GM18873 (cell line): ENCODE results near the gene SULF2.
"Not testable (repeated sequence)": the region's sequence is repeated elsewhere in the genome, so short reads cannot be mapped to it uniquely, and the experiment has no call there.

Source experiments
- ATAC-seq: cut with Tn5 transposase; IDR thresholded peaks from one replicate; pipeline ENCODE4 v1.9.1; 2021; ENCODE audit warnings: mild to moderate bottlenecking, moderate library complexity, moderate number of reproducible peaks; ENCODE audit not compliant: unreplicated experiment, low FRiP score

SULF2 gene

GRCh38 chr20:47785311-47785853, at the start of gene SULF2:
TSS of gene SULF2 (minus strand) at chr20:47785481. CDS start at chr20:47757363, 28,118 bp downstream.
- no peak for ATAC-seq

- ATAC-seq = not testable (repeated sequence)
Observed at GRCh38 chr20:47831675-47832074, 46.4 kb upstream of the SULF2 start.

GRCh38 chr20:47826716-47827115, 41.4 kb upstream of the SULF2 start:
- not testable (repeated sequence) for ATAC-seq

GRCh38 chr20:47826006-47826405, 40.7 kb upstream of the SULF2 start:
- not testable (repeated sequence) for ATAC-seq

GRCh38 chr20:47825011-47825762, 39.9 kb upstream of the SULF2 start:
- no peak for ATAC-seq

GRCh38 chr20:47823941-47824340, 38.7 kb upstream of the SULF2 start:
- not testable (repeated sequence) for ATAC-seq

GRCh38 chr20:47821481-47822100, 36.3 kb upstream of the SULF2 start:
- ATAC-seq = no peak

- ATAC-seq = no peak
Observed at GRCh38 chr20:47818996-47819609, 33.8 kb upstream of the SULF2 start.

GRCh38 chr20:47818466-47818865, 33.2 kb upstream of the SULF2 start:
- no peak for ATAC-seq

- no peak for ATAC-seq
Observed at GRCh38 chr20:47818016-47818415, 32.7 kb upstream of the SULF2 start.

GRCh38 chr20:47817573-47817972, 32.3 kb upstream of the SULF2 start:
- no peak for ATAC-seq

GRCh38 chr20:47816487-47817451, 31.5 kb upstream of the SULF2 start:
- no peak for ATAC-seq

- ATAC-seq = no peak
Observed at GRCh38 chr20:47815866-47816265, 30.6 kb upstream of the SULF2 start.

- ATAC-seq = no peak
Observed at GRCh38 chr20:47815416-47815806, 30.1 kb upstream of the SULF2 start.

GRCh38 chr20:47814632-47815415, 29.5 kb upstream of the SULF2 start:
- ATAC-seq = no peak

- no peak for ATAC-seq
Observed at GRCh38 chr20:47810721-47811347, 25.6 kb upstream of the SULF2 start.

- ATAC-seq = no peak
Observed at GRCh38 chr20:47810116-47810677, 24.9 kb upstream of the SULF2 start.

- no peak for ATAC-seq
Observed at GRCh38 chr20:47809161-47809960, 24.1 kb upstream of the SULF2 start.
